GM12878 (cell line): ENCODE results near the gene CFAP54. TPM values are rescaled to one million over a fixed set of nuclear protein-coding genes. Genes with fewer than 3 reads are reported as not detected.

Experiments
- ATAC-seq: fragments of 200-7000 bp; cut with Tn5 transposase; 3 replicates; pipeline ENCODE4 v1.9.1; 2020; ENCODE audit warnings: mild to moderate bottlenecking, moderate library complexity
- BruUV-seq: library from RNA; stranded (reverse); fragments of 400-500 nt; replicated peaks from 2 replicates; lab custom pipeline; 2021; lab: Mats Ljungman, UMichigan
- CTCF ChIA-PET: fragments of 300-600 bp; sonication (Branson Sonifier 250); formaldehyde crosslinking; extraction: SDS; loops from one replicate; lab custom pipeline; 2021; ENCODE audit warnings: inconsistent platforms; lab: Yijun Ruan, JAX
- POLR2A ChIA-PET: fragments of 350-600 bp; formaldehyde crosslinking; extraction: SDS; loops from one replicate; lab custom pipeline; 2021; ENCODE audit warnings: inconsistent platforms; lab: Charles Lee
- RAD21 ChIA-PET: fragments of 300-600 bp; sonication (Branson Sonifier 250); formaldehyde crosslinking; loops from one replicate; lab custom pipeline; 2023; ENCODE audit warnings: antibody characterized with exemption; ENCODE audit not compliant: unreplicated experiment; lab: Charles Lee
- SMC1A ChIA-PET: fragments of 300-600 bp; sonication (Branson Sonifier 250); formaldehyde crosslinking; loops from one replicate; lab custom pipeline; 2023; ENCODE audit not compliant: unreplicated experiment, uncharacterized antibody; lab: Charles Lee
- DNase-seq: peaks from one replicate; pipeline ENCODE4 v3.0.0-alpha.2; 2011; ENCODE audit warnings: low read depth, low spot score
- FAIRE-seq: peaks from 3 replicates; lab custom pipeline; 2011; peaks lifted over from hg19 to GRCh38; lab: Jason Lieb, UNC
- H2AFZ ChIP-seq: 2 replicates; pipeline ENCODE4 v1.6.0; 2011; ENCODE audit warnings: low read depth, low read length, control low read depth; ENCODE audit not compliant: control insufficient read depth
- H3K27ac ChIP-seq: 2 replicates; pipeline ENCODE4 v1.5.1; 2011; ENCODE audit warnings: control low read depth; ENCODE audit not compliant: control insufficient read depth, insufficient read depth
- H3K27me3 ChIP-seq, 2 experiments: replicated peaks in 1 of 2; 2 replicates each; pipeline versions ENCODE4 v1.6.0 to v1.6.1; 2011; ENCODE audit warnings: low read length in 1 of 2; ENCODE audit not compliant: control insufficient read depth in 2 of 2, insufficient read depth in 2 of 2
- H3K36me3 ChIP-seq, 2 experiments: 2 replicates each; pipeline ENCODE4 v1.5.1; 2011; ENCODE audit warnings: low read length in 1 of 2; ENCODE audit not compliant: control insufficient read depth in 2 of 2, insufficient read depth in 2 of 2
- H3K4me1 ChIP-seq: 2 replicates; pipeline ENCODE4 v1.6.1; 2011; ENCODE audit warnings: mild to moderate bottlenecking, low read length, moderate library complexity, mixed read lengths; ENCODE audit not compliant: control insufficient read depth, insufficient read depth
- H3K4me2 ChIP-seq: 2 replicates; pipeline ENCODE4 v1.6.0; 2011; ENCODE audit warnings: control low read depth; ENCODE audit not compliant: control insufficient read depth, insufficient read depth
- H3K4me3 ChIP-seq: fragments of 200-600 bp; sonication (generic); 2 replicates; pipeline ENCODE4 v1.5.1; 2016
- H3K79me2 ChIP-seq: 2 replicates; pipeline ENCODE4 v1.6.0; 2011; ENCODE audit warnings: low read length; ENCODE audit not compliant: control insufficient read depth, insufficient read depth
- H3K9ac ChIP-seq: 2 replicates; pipeline ENCODE4 v1.8.0; 2011; ENCODE audit warnings: low read length, control low read depth, mixed read lengths; ENCODE audit not compliant: control insufficient read depth, insufficient read depth
- H3K9me3 ChIP-seq: replicated peaks from 3 replicates; pipeline ENCODE4 v1.5.1; 2011; ENCODE audit warnings: mild to moderate bottlenecking, low read length; ENCODE audit not compliant: control insufficient read depth, insufficient read depth
- H4K20me1 ChIP-seq: 2 replicates; pipeline ENCODE4 v1.6.0; 2011; ENCODE audit not compliant: control insufficient read depth, insufficient read depth
- MXI1 ChIP-seq: fragments of 150-350 bp; IDR thresholded peaks from 2 replicates; pipeline ENCODE4 v1.6.1; 2011; ENCODE audit warnings: low read depth, mild to moderate bottlenecking, inconsistent platforms, low read length, improper control_type of control experiment
- NFXL1 ChIP-seq: fragments of 450-650 bp; IDR thresholded peaks from 2 replicates; pipeline ENCODE4 v1.6.1; 2017; ENCODE audit warnings: antibody characterized with exemption, mild to moderate bottlenecking, borderline replicate concordance
- NKRF ChIP-seq: fragments of 450-650 bp; conservative IDR thresholded peaks from 2 replicates; pipeline ENCODE4 v1.6.1; 2017; ENCODE audit warnings: mild to moderate bottlenecking, moderate library complexity
- PKNOX1 ChIP-seq: fragments of 450-650 bp; IDR thresholded peaks from 2 replicates; pipeline ENCODE4 v1.6.1; 2016; ENCODE audit warnings: mild to moderate bottlenecking
- RAD21 ChIP-seq: IDR thresholded peaks from 2 replicates; pipeline ENCODE4 v1.6.1; 2011; ENCODE audit warnings: mild to moderate bottlenecking, low read depth, low read length, moderate library complexity; ENCODE audit not compliant: insufficient read depth
- RUNX3 ChIP-seq: IDR thresholded peaks from 2 replicates; pipeline ENCODE4 v1.6.1; 2012; ENCODE audit warnings: low read length, inconsistent platforms
- SUPT20H ChIP-seq: IDR thresholded peaks from 2 replicates; pipeline ENCODE4 v1.6.1; 2011; ENCODE audit warnings: low read depth, mild to moderate bottlenecking, low read length, moderate library complexity, borderline replicate concordance; ENCODE audit not compliant: control insufficient read depth
- TCF3 ChIP-seq: IDR thresholded peaks from 2 replicates; pipeline ENCODE4 v1.6.1; 2012; ENCODE audit warnings: low read depth, mild to moderate bottlenecking, low read length, borderline replicate concordance; ENCODE audit not compliant: insufficient read depth
- WGBS: methylation state at CpG from one replicate; pipeline ENCODE4 v1.1.6; 2016; ENCODE audit warnings: low lambda C conversion rate; ENCODE audit not compliant: insufficient replicate concordance, insufficient coverage; ENCODE audit errors: missing lambda C conversion rate; 5-methylcytosine and 5-hydroxymethylcytosine counted together
- in situ Hi-C: fragments of 300-500 bp; cut with MboI; formaldehyde crosslinking; loops from 9 replicates; pipeline ENCODE4 v1.14.3; 2018; ENCODE audit warnings: mixed read lengths
- intact Hi-C: fragments of 100-400 bp; cut with micrococcal nuclease; formaldehyde crosslinking; loops from one replicate; pipeline ENCODE4 v1.14.2; 2022; ENCODE audit not compliant: unreplicated experiment
- polyA plus RNA-seq, 11 experiments: library from polyadenylated mRNA; depleted of rRNA in 4 of 11; unstranded in 6 of 11; stranded (reverse) in 5 of 11; fragments of >200 nt; fragmentation: Nextera tagmentation in 4 of 11; fragmentation: Illumina TruSeq in 1 of 11; extraction: Ambion mirVana in 4 of 11; extraction: Trizol in 1 of 11; gene quantifications; 1 replicate in 1 of 11; 2 replicates in 10 of 11; pipeline versions ENCODE4 v1.2.1 to v1.2.3, GENCODE V29; 2011 to 2016; ENCODE audit warnings: inconsistent platforms in 2 of 11, missing spikeins in 2 of 11, low read depth in 1 of 11
- total RNA-seq, 4 experiments: library from RNA; depleted of rRNA in 3 of 4; stranded (reverse); fragments of >200 nt in 3 of 4; fragmentation: Illumina TruSeq in 1 of 4; extraction: Trizol in 1 of 4; gene quantifications; 2 replicates each; pipeline versions ENCODE4 v1.2.1 to v1.2.3, GENCODE V29; 2013 to 2021

CFAP54 gene
- total and polyA plus RNA-seq, 10 of the 15 experiments (the other 5 are each of a cell fraction or from before 2014, with no cell fraction given): 0.19 to 1.5 (median 0.56) TPM

- no peaks in the 10 kb centered on the region for H3K79me2 ChIP-seq
- intact Hi-C loops (no loop called here), in situ Hi-C loops (no loop called here)
- no peak for FAIRE-seq
- no peak overlapping the region for H2AFZ ChIP-seq
- H3K36me3 ChIP-seq: no peaks in the 10 kb centered on the region
- CTCF ChIA-PET: interaction anchor here (0.6 kb wide), 1 partner anchor 320 kb away, joined by 3 read pairs; no protein-coding TSS in a partner anchor
- H3K27me3 ChIP-seq: no peaks in the 10 kb centered on the region
- POLR2A ChIA-PET: no interaction called here
- H3K27ac ChIP-seq: no peak overlapping the region
- no peak for ATAC-seq
- 45% methylated on average over 3 of the region's 3 CpGs for WGBS
- RAD21 ChIA-PET: no interaction called here
- DNase-seq: no peak
- no peak overlapping the region for H3K4me3 ChIP-seq
- no peak overlapping the region for H3K4me2 ChIP-seq
- SMC1A ChIA-PET: interaction anchor here (1.4 kb wide), 1 partner anchor 11 kb away, joined by 4 read pairs; no protein-coding TSS in a partner anchor
- no peaks in the 10 kb centered on the region; the same call in 2 of the 3 replicates for H3K9me3 ChIP-seq
- no peaks in the 10 kb centered on the region for H3K4me1 ChIP-seq
- H4K20me1 ChIP-seq: no peaks in the 10 kb centered on the region
- no peak overlapping the region for H3K9ac ChIP-seq
- TF ChIP-seq NKRF (no peak), RAD21 (no peak), SUPT20H (no peak), MXI1 (no peak), NFXL1 (no peak), PKNOX1 (no peak), RUNX3 (no peak), TCF3 (no peak)
- BruUV-seq: no TSS peak
These were observed 361.3 kb downstream of the CFAP54 start for GRCh38 chr12:96850676-96851075.
